GM12875 (cell line): ENCODE measurements around the gene CALML3.

Experiments used
- H3K4me3 ChIP-seq: one replicate; pipeline ENCODE4 v1.5.1; 2011; ENCODE audit warnings: low read depth, low read length, control low read depth
- CTCF ChIP-seq: IDR thresholded peaks from 2 replicates; pipeline ENCODE4 v1.5.1; 2011; ENCODE audit warnings: low read depth, mild to moderate bottlenecking, control low read depth, inconsistent platforms, low read length, moderate library complexity, borderline replicate concordance; ENCODE audit not compliant: insufficient read depth

CALML3 gene

GRCh38 chr10:5532618-5533097, 7.9 kb downstream of the CALML3 start:
- H3K4me3 ChIP-seq = no peak overlapping the region
- TF ChIP-seq CTCF = no peak

GRCh38 chr10:5533098-5533731, 8.5 kb downstream of the CALML3 start:
- H3K4me3 ChIP-seq = no peak overlapping the region
- TF ChIP-seq CTCF = no peak

- TF ChIP-seq CTCF = no peak
- no peak overlapping the region for H3K4me3 ChIP-seq
These were observed 9.5 kb downstream of the CALML3 start for GRCh38 chr10:5534051-5534821.

- no peak for TF ChIP-seq CTCF
- no peak overlapping the region for H3K4me3 ChIP-seq
These were observed 10.4 kb downstream of the CALML3 start for GRCh38 chr10:5534880-5535856.

- no peak overlapping the region for H3K4me3 ChIP-seq
- no peak for TF ChIP-seq CTCF
These were observed 11.8 kb downstream of the CALML3 start for GRCh38 chr10:5536486-5537081.

- TF ChIP-seq CTCF = no peak
- H3K4me3 ChIP-seq = no peak overlapping the region
These were observed 12.9 kb downstream of the CALML3 start for GRCh38 chr10:5537684-5538083.
